OCI-M2 (cell line): Measurements from ENCODE around the gene SYNJ2BP.
"Not testable (repeated sequence)": the region's sequence is repeated elsewhere in the genome, so short reads cannot be mapped to it uniquely, and the experiment has no call there.

Experiments used
- DNase-seq: peaks from one replicate; lab custom pipeline; 2025; ENCODE audit not compliant: unreplicated experiment; lab: John Stamatoyannopoulos, UW

The SYNJ2BP gene, protein sequence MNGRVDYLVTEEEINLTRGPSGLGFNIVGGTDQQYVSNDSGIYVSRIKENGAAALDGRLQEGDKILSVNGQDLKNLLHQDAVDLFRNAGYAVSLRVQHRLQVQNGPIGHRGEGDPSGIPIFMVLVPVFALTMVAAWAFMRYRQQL

GRCh38 chr14:70416725-70417349 lies at the start of gene SYNJ2BP:
SYNJ2BP (minus strand) TSS chr14:70417090; CDS start chr14:70416963, 127 bp downstream.
- DNase-seq: no peak

- DNase-seq: no peak
These were observed 37.8 kb upstream of the SYNJ2BP start for GRCh38 chr14:70454731-70455130.

- DNase-seq: no peak
These were observed 35.0 kb upstream of the SYNJ2BP start, which contains the start of gene ADAM21 for GRCh38 chr14:70451874-70452273. ADAM21 (plus strand) TSS chr14:70452174; CDS start chr14:70457500, 5,326 bp downstream.

GRCh38 chr14:70448633-70449340 lies 31.9 kb upstream of the SYNJ2BP start:
- no peak for DNase-seq

GRCh38 chr14:70442750-70443149 lies 25.9 kb upstream of the SYNJ2BP start:
- no peak for DNase-seq

- no peak for DNase-seq
These were observed 24.8 kb upstream of the SYNJ2BP start for GRCh38 chr14:70441641-70442040.

DNA sequence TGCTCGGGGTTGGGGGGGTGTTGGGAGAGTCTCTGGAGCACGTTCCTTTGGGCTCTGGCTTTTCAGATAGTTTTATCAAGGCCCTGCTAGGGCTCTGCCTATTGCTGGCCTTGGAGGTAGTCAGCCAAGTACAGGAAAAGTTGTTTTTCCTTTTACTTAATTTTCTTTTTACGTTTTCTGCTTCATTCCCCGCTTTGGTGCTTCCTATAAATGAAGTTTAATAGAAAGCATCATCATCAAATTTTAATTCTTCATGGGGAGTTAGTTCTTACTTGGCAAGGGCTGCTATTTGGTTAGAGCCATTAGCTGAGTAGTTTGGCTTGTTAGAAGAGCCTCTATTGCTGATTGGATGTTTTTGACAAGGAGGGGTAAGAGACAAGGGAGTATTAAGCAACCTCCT lies 20.0 kb upstream of the SYNJ2BP start:
- DNase-seq: no peak

DNA sequence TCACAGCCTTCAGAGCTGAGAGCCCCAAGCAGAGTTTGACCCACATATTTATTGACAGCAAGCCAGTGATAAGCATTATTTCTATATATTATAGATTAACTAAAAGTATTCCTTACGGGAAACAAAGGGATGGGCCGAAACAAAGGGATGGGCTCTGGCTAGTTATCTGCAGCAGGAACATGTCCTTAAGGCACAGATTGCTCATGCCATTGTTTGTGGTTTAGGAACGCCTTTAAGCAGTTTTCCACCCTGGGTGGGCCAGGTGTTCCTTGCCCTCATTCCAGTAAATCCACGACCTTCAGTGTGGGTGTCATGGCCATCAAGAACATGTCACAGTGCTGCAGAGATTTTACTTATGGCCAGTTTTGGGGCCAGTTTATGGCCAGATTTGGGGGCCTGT lies 9.7 kb upstream of the SYNJ2BP start:
- not testable (repeated sequence) for DNase-seq

DNA sequence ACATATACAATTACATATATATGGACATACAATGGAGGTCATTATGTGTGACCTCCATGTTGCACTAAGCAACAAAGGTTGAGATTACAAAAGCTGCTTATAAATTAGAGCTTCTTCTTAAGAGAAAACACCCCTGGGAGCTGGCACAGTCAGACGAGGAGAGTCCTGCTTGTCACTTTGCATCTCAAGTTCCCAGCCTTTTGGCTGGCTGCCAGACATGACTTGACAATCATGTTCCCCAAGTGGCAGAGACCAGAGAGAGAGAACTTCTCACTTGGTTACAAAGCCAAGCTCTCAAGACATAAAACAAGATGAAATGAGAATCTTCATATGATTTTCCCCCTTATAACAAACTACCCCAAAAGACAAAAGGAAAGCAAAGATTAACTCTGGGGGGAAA lies 8.5 kb upstream of the SYNJ2BP start:
- DNase-seq: no peak

GRCh38 chr14:70422538-70422937 lies 5.6 kb upstream of the SYNJ2BP start:
- no peak for DNase-seq

GRCh38 chr14:70419270-70419931 lies 2.5 kb upstream of the SYNJ2BP start:
- DNase-seq: not testable (repeated sequence)

GRCh38 chr14:70416338-70416724 lies 559 bp downstream of the SYNJ2BP start:
- no peak for DNase-seq

DNA sequence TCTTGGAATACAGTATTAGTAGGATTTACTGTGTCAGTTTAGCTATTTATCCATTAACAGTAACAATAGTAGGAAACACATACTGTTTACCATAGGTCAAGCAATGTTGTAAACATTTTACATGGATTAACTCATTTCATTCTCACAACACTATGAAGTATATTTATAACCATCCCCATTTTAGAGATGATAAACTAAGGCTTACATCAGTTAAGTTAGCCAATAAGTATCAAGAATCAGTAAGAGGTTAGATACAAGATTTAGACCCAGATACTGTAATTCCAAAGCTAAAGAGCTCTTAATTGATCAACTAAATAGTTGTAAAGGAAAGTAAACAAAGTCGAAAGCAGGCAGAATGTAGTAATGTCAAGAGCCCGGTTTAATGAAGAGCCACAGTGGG lies 1.1 kb downstream of the SYNJ2BP start:
- no peak for DNase-seq

GRCh38 chr14:70407621-70408020 lies 9.3 kb downstream of the SYNJ2BP start:
- DNase-seq: no peak

DNA sequence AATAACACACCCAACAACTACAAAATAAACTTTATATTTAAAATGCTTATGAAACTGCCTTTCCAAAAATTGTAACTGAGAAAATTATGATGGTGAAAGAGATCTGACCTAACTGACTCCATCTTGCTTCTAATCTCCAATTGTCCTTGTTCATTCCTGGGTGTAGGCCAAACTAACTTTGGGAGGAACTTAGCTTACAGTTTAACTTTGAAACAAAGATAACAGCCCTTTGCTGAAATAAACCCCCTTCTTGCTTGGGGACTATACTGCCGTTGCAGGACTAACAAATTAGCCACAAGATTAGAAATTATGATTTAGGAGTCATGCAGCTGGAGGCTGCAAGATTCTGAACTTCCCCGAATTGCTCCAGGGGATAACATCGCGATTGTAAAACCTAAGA lies 10.7 kb downstream of the SYNJ2BP start:
- not testable (repeated sequence) for DNase-seq

GRCh38 chr14:70403335-70403734 lies 13.6 kb downstream of the SYNJ2BP start:
- not testable (repeated sequence) for DNase-seq

DNA sequence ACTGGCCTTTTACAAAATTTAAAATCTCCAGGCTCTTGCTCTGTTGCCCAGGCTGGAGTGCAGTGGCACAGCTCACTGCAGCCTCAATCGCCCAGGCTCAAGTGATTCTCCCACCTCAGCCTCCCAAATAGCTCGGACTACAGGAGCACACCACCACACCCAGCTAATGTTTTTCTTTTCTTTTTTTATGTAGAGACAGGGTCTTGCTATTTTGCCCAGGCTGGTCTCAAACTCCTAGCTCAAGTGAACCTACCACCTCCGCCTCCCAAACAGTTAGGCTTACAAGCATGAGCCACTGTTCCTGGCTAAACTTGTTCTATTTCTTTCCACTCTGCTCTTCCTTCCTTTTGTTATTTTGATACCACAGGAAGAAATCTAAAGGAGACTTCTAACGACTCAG lies 15.2 kb downstream of the SYNJ2BP start:
- DNase-seq: no peak

DNA sequence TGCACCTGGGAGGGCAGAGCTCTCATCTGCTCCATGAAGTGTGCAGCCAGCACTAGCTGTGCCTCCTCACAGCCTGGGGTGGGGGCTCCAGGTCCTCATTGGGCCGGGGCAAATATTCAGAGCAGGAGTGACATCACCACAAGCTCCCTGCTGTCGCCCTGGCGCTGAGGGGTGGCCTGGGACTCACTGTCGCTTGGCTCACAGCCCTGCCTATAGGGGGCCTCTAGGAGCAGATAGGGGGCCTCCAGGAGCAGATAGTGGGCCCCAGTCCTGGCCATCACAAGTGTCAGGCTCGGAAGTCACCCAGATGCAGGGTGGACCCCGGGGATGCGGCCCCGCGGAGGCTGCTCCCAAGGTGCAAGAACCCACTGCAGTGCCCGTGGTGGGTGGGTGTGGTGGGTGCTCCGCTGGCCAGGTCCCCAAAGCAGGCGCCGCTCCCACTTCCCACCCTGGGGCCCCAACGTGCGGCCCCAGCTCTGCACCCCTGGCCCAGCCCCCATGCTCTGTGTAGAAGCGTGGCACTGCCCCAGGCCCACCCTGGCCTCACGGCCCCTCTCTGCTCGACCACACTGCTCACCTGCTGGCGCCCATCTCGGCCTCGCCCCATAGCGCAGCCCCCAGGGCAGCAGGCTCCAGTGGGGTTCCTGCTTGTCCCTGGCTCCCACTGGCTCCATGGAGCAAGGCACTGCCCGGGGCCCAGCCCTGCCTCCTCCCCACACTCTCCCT lies 18.0 kb downstream of the SYNJ2BP start:
- no peak for DNase-seq

DNA sequence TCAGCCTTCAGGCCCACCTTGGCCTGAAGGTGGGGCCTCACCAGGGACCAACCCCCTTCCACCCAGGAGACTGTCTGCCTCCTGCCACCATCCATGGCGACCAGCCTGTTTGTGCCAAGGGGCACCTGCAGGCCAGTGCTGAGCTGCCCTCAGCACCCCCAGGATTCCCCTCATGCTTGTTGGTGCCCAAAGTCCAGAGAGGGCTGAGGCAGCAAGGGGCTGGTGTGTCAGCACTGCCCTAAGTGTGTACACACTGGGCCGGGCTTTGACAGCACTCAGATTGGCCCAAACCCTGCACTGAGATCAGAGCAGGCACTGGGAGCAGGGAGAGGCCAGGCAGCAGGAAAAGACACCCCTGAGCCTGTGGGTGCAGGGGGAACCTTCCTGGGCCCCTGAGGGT lies 18.6 kb downstream of the SYNJ2BP start:
- no peak for DNase-seq

- no peak for DNase-seq
These were observed 19.1 kb downstream of the SYNJ2BP start for GRCh38 chr14:70397746-70398145.

GRCh38 chr14:70394674-70395306 lies 22.1 kb downstream of the SYNJ2BP start:
- DNase-seq: no peak
